ENCODE measurements around the gene UBE2D2.

- TF ChIP-seq RFX5 (IDR thresholded peaks at IDR 0.05; ENCODE audit: low read depth, low read length) = no peak
- peak; percentile 35; the same call in 1 of the 2 replicates for TF ChIP-seq MXI1 (IDR thresholded peaks at IDR 0.05; ENCODE audit: borderline replicate concordance, low read depth, low read length)
- peak; percentile 77 for TF ChIP-seq CTCF (conservative IDR thresholded peaks at IDR 0.05; ENCODE audit: low read depth, low read length)
- TF ChIP-seq SMC3 (IDR thresholded peaks at IDR 0.05; ENCODE audit: low read depth, low read length) = peak; percentile 59
- no peak for TF ChIP-seq POLR2A (IDR thresholded peaks at IDR 0.05; ENCODE audit: low read depth, low read length)
- TF ChIP-seq CEBPB (IDR thresholded peaks at IDR 0.05; ENCODE audit: low read depth, low read length) = no peak
These were observed 74.6 kb downstream of the UBE2D2 start for GRCh38 chr5:139635606-139636206.
